Colonic mucosa (tissue), 4 donors: Measurements from ENCODE around the gene TMEM178B. TPM values are rescaled to one million over a fixed set of nuclear protein-coding genes. Genes with fewer than 3 reads are reported as not detected.

Source experiments
- DNase-seq: peaks from one replicate; pipeline ENCODE4 v3.0.0-alpha.2; 2020
- H3K27ac ChIP-seq: fragments of 200-600 bp; one replicate; pipeline ENCODE4 v1.8.0; 2021
- H3K27me3 ChIP-seq: fragments of 200-600 bp; one replicate; pipeline ENCODE4 v1.8.0; 2021
- H3K36me3 ChIP-seq: fragments of 200-600 bp; one replicate; pipeline ENCODE4 v1.8.0; 2021
- H3K4me1 ChIP-seq: fragments of 200-600 bp; one replicate; pipeline ENCODE4 v1.8.0; 2021; ENCODE audit warnings: mild to moderate bottlenecking
- H3K4me3 ChIP-seq: fragments of 200-600 bp; one replicate; pipeline ENCODE4 v1.8.0; 2021
- H3K9ac ChIP-seq, 2 donors: one replicate each; pipeline ENCODE4 v1.7.0; 2013; ENCODE audit warnings: control low read depth in 2 of 2, low read depth in 2 of 2, low read length in 2 of 2
- H3K9me3 ChIP-seq: fragments of 200-600 bp; one replicate; pipeline ENCODE4 v1.8.0; 2021
- intact Hi-C: fragments of 100-400 bp; cut with DNase I; formaldehyde crosslinking; loops from one replicate; pipeline ENCODE4 v1.14.1; 2022
- total RNA-seq, 2 donors: library from RNA; stranded (reverse); fragmentation: NEBNext Ultra II Directional in 1 of 2; extraction: Animal tissue kit (Norgen Biotek cat#: 25700) in 1 of 2; gene quantifications; one replicate each; pipeline ENCODE4 v1.2.1, GENCODE V29; 2021
- TF ChIP-seq, protein P1 (sequence below): fragments of 200-600 bp; IDR thresholded peaks from one replicate; pipeline ENCODE4 v1.8.0; 2022; ENCODE audit warnings: antibody characterized with exemption, mild to moderate bottlenecking
- donor health status: healthy.
- donor health status: DM: no; HTN: no; CAD: no.
- donor health status: DM: no; HTN: no; CAD: no.

The TMEM178B gene
- total RNA-seq, 2 donors from 2014 or later, result 0.17 to 1.1 TPM

DNA sequence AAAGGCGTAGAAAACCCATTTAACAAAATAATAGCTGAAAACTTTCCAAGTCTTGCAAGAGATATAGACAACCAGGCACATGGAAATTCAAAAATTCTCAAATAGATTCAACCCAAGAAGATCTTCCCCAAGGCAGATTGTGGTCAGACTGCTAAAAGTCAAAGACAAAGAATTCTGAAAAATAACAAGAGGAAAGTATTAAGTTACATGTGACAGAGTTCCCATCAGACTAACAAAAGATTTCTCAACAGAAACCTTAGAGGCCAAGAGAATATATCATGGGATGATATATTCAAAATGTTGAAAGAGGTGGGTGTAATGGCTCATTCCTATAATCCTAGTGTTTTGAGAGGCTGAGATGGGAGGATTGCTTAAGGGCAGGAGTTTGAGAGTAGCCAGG, 59.8 kb downstream of the TMEM178B start:
- intact Hi-C loops, result no loop called here
- no peaks in the 10 kb centered on the region for H3K36me3 ChIP-seq
- DNase-seq, result no peak
- no peak overlapping the region for H3K27ac ChIP-seq
- TF ChIP-seq, protein P1, sequence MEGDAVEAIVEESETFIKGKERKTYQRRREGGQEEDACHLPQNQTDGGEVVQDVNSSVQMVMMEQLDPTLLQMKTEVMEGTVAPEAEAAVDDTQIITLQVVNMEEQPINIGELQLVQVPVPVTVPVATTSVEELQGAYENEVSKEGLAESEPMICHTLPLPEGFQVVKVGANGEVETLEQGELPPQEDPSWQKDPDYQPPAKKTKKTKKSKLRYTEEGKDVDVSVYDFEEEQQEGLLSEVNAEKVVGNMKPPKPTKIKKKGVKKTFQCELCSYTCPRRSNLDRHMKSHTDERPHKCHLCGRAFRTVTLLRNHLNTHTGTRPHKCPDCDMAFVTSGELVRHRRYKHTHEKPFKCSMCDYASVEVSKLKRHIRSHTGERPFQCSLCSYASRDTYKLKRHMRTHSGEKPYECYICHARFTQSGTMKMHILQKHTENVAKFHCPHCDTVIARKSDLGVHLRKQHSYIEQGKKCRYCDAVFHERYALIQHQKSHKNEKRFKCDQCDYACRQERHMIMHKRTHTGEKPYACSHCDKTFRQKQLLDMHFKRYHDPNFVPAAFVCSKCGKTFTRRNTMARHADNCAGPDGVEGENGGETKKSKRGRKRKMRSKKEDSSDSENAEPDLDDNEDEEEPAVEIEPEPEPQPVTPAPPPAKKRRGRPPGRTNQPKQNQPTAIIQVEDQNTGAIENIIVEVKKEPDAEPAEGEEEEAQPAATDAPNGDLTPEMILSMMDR, result no peak
- no peaks in the 10 kb centered on the region for H3K27me3 ChIP-seq
- no peak overlapping the region for H3K9ac ChIP-seq
- no peaks in the 10 kb centered on the region for H3K4me1 ChIP-seq
- H3K9me3 ChIP-seq, result no peaks in the 10 kb centered on the region
- H3K4me3 ChIP-seq, result no peak overlapping the region

DNA sequence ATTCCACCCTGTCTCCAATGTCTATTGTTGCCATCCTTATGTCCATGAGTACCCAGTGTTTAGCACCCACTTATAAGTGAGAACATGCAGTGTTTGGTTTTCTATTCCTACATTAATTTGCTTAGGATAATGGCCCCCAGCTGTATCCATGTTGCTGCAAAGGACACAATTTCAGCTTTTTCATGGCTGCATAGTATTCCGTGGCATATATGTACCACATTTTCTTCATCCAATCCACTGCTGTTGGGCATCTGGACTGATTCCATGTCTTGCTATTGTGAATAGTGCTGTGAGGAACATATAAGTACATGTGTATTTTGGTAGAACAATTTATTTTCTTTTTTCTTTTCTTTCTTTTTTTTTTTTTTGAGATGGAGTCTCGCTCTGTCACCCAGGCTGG, 68.2 kb downstream of the TMEM178B start:
- Histone ChIP-seq H3K9ac (no peak overlapping the region), H3K36me3 (no peaks in the 10 kb centered on the region), H3K9me3 (no peaks in the 10 kb centered on the region), H3K4me1 (no peaks in the 10 kb centered on the region), H3K27me3 (no peaks in the 10 kb centered on the region), H3K27ac (no peak overlapping the region), H3K4me3 (no peak overlapping the region)
- intact Hi-C loops, result no loop called here
- DNase-seq, result no peak
- TF ChIP-seq, protein P1, result no peak

DNA sequence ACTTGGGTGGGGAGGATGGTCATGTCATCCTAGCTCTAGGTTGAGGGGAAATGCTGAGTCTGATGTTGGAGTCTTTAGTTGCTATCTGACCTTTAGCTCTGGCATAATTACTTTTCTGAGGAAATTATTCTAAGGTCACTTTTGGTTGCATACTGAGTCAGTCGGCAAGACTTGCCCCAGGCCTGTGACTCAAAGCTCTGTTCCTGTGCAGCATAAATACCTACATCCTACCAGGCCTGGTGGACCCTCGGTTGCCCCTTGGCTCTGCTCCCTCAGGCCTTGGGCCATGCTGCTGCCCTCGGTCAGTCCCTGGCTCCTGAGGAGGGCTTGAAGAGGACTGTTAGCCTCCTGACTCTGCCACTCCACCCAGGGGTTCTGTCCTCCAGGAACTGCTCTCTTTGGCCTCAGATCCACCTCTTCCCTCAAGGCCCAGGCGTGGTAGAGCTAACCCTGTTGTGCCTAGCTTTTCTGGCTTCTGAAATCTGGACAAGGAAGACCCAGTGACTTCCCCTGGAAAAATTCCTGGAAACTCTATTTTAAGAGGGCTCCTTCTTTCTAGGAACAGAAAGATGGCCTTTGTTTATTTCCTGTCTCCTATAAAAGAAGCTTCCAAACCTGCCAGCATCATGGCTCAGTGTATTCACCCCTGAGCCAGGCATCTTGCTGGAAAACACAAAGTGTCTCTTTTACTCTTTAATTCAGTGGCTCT, 71.2 kb downstream of the TMEM178B start:
- intact Hi-C loops, result no loop called here

GRCh38 chr7:141145630-141145982, 71.7 kb downstream of the TMEM178B start:
- intact Hi-C loops, result no loop called here
- no peaks in the 10 kb centered on the region for H3K36me3 ChIP-seq
- H3K27ac ChIP-seq, result no peak overlapping the region
- H3K4me3 ChIP-seq, result no peak overlapping the region
- TF ChIP-seq, protein P1, result no peak
- H3K9me3 ChIP-seq, result no peaks in the 10 kb centered on the region
- no peaks in the 10 kb centered on the region for H3K27me3 ChIP-seq
- no peaks in the 10 kb centered on the region for H3K4me1 ChIP-seq
- no peak overlapping the region for H3K9ac ChIP-seq
- no peak for DNase-seq

More for the DNA sequence above, 71.2 kb downstream of the TMEM178B start:
- Histone ChIP-seq H3K27ac (no peak overlapping the region), H3K36me3 (no peaks in the 10 kb centered on the region), H3K4me1 (no peaks in the 10 kb centered on the region), H3K27me3 (no peaks in the 10 kb centered on the region), H3K9me3 (no peaks in the 10 kb centered on the region), H3K4me3 (no peak overlapping the region), H3K9ac (no peak overlapping the region)
- TF ChIP-seq, protein P1, result no peak
- DNase-seq, result no peak

DNA sequence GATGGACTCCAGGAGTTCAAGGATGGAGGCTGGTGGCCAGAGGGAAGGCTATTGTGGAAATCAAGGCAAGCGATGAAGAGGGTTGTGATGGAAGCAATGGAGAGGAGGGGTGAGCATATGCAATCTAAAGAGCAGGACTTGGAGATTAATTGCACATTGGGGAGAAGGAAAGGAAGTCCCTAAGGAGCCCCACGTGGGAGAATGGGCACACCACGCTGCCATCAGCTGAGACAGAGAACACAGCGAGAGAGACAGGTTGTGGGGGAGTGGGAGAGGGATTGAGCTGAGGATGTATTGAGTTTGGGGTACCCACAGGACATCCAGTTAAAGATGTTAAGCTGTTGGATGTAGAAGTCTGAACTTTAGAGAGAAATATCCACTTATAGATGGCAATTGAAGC, 73.6 kb downstream of the TMEM178B start:
- TF ChIP-seq, protein P1, result no peak
- Histone ChIP-seq H3K27ac (no peak overlapping the region), H3K4me1 (no peaks in the 10 kb centered on the region), H3K9ac (no peak overlapping the region), H3K36me3 (no peaks in the 10 kb centered on the region), H3K9me3 (no peaks in the 10 kb centered on the region), H3K27me3 (no peaks in the 10 kb centered on the region), H3K4me3 (no peak overlapping the region)
- intact Hi-C loops, result no loop called here
- no peak for DNase-seq
